Neural cell (in vitro differentiated cells): ENCODE data around the gene FUT6. TPM values are rescaled to one million over a fixed set of nuclear protein-coding genes. Genes with fewer than 3 reads are reported as not detected.
"Not testable (repeated sequence)": the region's sequence is repeated elsewhere in the genome, so short reads cannot be mapped to it uniquely, and the experiment has no call there.

ENCODE experiments used
- H2AFZ ChIP-seq: fragments of 200-600, 300-800 bp; sonication (generic), shearing (Covaris generic); 2 replicates; pipeline ENCODE4 v1.6.0; 2014; ENCODE audit warnings: low read depth, mild to moderate bottlenecking, antibody characterized with exemption, low read length, moderate library complexity
- H3F3A ChIP-seq: fragments of 200-600 bp; shearing (Covaris generic); 2 replicates; pipeline ENCODE4 v1.6.1; 2016; ENCODE audit warnings: mild to moderate bottlenecking, moderate library complexity, mixed read lengths, antibody characterized with exemption, low read length; ENCODE audit not compliant: insufficient read depth, poor library complexity, severe bottlenecking
- H3K27ac ChIP-seq: fragments of 200-600, 300-800 bp; sonication (generic), shearing (Covaris generic); 2 replicates; pipeline ENCODE4 v1.5.1; 2014; ENCODE audit warnings: mild to moderate bottlenecking, low read length, moderate library complexity
- H3K27me3 ChIP-seq: fragments of 300-800, 200-600 bp; sonication (generic), shearing (Covaris generic); 2 replicates; pipeline ENCODE4 v1.6.0; 2014; ENCODE audit warnings: mild to moderate bottlenecking, low read depth, low read length, moderate library complexity; ENCODE audit not compliant: insufficient read depth
- H3K36me3 ChIP-seq: fragments of 300-800, 200-600 bp; sonication (generic), shearing (Covaris generic); 2 replicates; pipeline ENCODE4 v1.5.1; 2014; ENCODE audit warnings: mild to moderate bottlenecking, antibody characterized with exemption, low read length, moderate library complexity; ENCODE audit not compliant: insufficient read depth
- H3K4me2 ChIP-seq: fragments of 300-800, 200-600 bp; sonication (generic), shearing (Covaris generic); 2 replicates; pipeline ENCODE4 v1.6.0; 2014; ENCODE audit warnings: mild to moderate bottlenecking, low read length
- H3K4me3 ChIP-seq: fragments of 300-800, 200-600 bp; sonication (generic), shearing (Covaris generic); 2 replicates; pipeline ENCODE4 v1.5.1; 2014; ENCODE audit warnings: mild to moderate bottlenecking, low read length, moderate library complexity
- H3K79me2 ChIP-seq: fragments of 200-600 bp; shearing (Covaris generic); replicated peaks from 2 replicates; pipeline ENCODE4 v1.6.0; 2014; ENCODE audit warnings: mild to moderate bottlenecking, low read length, moderate library complexity; ENCODE audit not compliant: insufficient read depth
- H3K9ac ChIP-seq: fragments of 300-800, 200-600 bp; sonication (generic), shearing (Covaris generic); 2 replicates; pipeline ENCODE4 v1.6.1; 2016; ENCODE audit warnings: mild to moderate bottlenecking, low read length, mixed read lengths
- H3K9me2 ChIP-seq: fragments of 200-600 bp; shearing (Covaris generic); 2 replicates; pipeline ENCODE4 v1.6.1; 2016; ENCODE audit warnings: mild to moderate bottlenecking, low read length, mixed read lengths; ENCODE audit not compliant: insufficient read depth
- H3K9me3 ChIP-seq: fragments of 200-600, 300-800 bp; sonication (generic), shearing (Covaris generic); 2 replicates; pipeline ENCODE4 v1.6.1; 2016; ENCODE audit warnings: mild to moderate bottlenecking, mixed run types, low read length, moderate library complexity, mixed read lengths
- H4K20me1 ChIP-seq: fragments of 200-600 bp; shearing (Covaris generic); 2 replicates; pipeline ENCODE4 v1.6.1; 2016; ENCODE audit warnings: mild to moderate bottlenecking, mixed run types; ENCODE audit not compliant: insufficient read depth
- EP300 ChIP-seq: fragments of 450-650 bp; conservative IDR thresholded peaks from 2 replicates; pipeline ENCODE4 v1.6.1; 2014; ENCODE audit warnings: antibody characterized with exemption, mild to moderate bottlenecking, moderate library complexity; ENCODE audit not compliant: poor library complexity, severe bottlenecking
- EZH2 ChIP-seq: fragments of 200-600, 300-800 bp; shearing (Covaris generic), sonication (generic); IDR thresholded peaks from 2 replicates; pipeline ENCODE4 v1.6.1; 2014; ENCODE audit warnings: antibody characterized with exemption, low read length, borderline replicate concordance, mild to moderate bottlenecking; ENCODE audit not compliant: insufficient read depth, poor library complexity, severe bottlenecking
- MXI1 ChIP-seq: fragments of 450-650 bp; conservative IDR thresholded peaks from 2 replicates; pipeline ENCODE4 v1.6.1; 2014; ENCODE audit warnings: antibody characterized with exemption, mild to moderate bottlenecking; ENCODE audit not compliant: poor library complexity, severe bottlenecking
- POLR2AphosphoS5 ChIP-seq: IDR thresholded peaks from 2 replicates; pipeline ENCODE4 v1.6.1; 2012
- RAD21 ChIP-seq: fragments of 450-650 bp; conservative IDR thresholded peaks from 2 replicates; pipeline ENCODE4 v1.6.1; 2014; ENCODE audit warnings: antibody characterized with exemption, mild to moderate bottlenecking, moderate library complexity
- REST ChIP-seq: IDR thresholded peaks from 2 replicates; pipeline ENCODE4 v1.6.1; 2012; ENCODE audit warnings: borderline replicate concordance
- SMC3 ChIP-seq: fragments of 450-650 bp; conservative IDR thresholded peaks from 2 replicates; pipeline ENCODE4 v1.6.1; 2014; ENCODE audit warnings: antibody characterized with exemption, mild to moderate bottlenecking, moderate library complexity; ENCODE audit not compliant: poor library complexity
- TAF1 ChIP-seq: IDR thresholded peaks from 2 replicates; pipeline ENCODE4 v1.6.1; 2012; ENCODE audit warnings: low read depth
- polyA plus RNA-seq: library from polyadenylated mRNA; depleted of rRNA; stranded (reverse); fragments of >200 nt; gene quantifications from 2 replicates; pipeline ENCODE4 v1.2.3, GENCODE V29; 2014
- TF ChIP-seq, protein P1 (sequence below): fragments of 450-650 bp; IDR thresholded peaks from 2 replicates; pipeline ENCODE4 v1.5.1; 2014; ENCODE audit warnings: antibody characterized with exemption, mild to moderate bottlenecking, moderate library complexity; ENCODE audit not compliant: poor library complexity, severe bottlenecking

The FUT6 gene
- polyA plus RNA-seq, 1 donor from 2014 or later, result not detected

GRCh38 chr19:5877882-5878281 lies 38.4 kb upstream of the FUT6 start:
- H3K4me3 ChIP-seq, result no peak overlapping the region
- no peak overlapping the region for H2AFZ ChIP-seq
- TF ChIP-seq RAD21, result no peak
- no peak for TF ChIP-seq TAF1
- TF ChIP-seq EZH2, result no peak
- TF ChIP-seq, protein P1, sequence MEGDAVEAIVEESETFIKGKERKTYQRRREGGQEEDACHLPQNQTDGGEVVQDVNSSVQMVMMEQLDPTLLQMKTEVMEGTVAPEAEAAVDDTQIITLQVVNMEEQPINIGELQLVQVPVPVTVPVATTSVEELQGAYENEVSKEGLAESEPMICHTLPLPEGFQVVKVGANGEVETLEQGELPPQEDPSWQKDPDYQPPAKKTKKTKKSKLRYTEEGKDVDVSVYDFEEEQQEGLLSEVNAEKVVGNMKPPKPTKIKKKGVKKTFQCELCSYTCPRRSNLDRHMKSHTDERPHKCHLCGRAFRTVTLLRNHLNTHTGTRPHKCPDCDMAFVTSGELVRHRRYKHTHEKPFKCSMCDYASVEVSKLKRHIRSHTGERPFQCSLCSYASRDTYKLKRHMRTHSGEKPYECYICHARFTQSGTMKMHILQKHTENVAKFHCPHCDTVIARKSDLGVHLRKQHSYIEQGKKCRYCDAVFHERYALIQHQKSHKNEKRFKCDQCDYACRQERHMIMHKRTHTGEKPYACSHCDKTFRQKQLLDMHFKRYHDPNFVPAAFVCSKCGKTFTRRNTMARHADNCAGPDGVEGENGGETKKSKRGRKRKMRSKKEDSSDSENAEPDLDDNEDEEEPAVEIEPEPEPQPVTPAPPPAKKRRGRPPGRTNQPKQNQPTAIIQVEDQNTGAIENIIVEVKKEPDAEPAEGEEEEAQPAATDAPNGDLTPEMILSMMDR, result no peak
- TF ChIP-seq POLR2AphosphoS5, result no peak
- no peak for TF ChIP-seq SMC3
- no peak for TF ChIP-seq REST
- no peak for TF ChIP-seq MXI1
- TF ChIP-seq EP300, result no peak
- H3K27me3 ChIP-seq, result no peaks in the 10 kb centered on the region
- H3F3A ChIP-seq, result no peaks in the 10 kb centered on the region
- H3K9me2 ChIP-seq, result no peaks in the 10 kb centered on the region
- no peak overlapping the region for H3K4me2 ChIP-seq
- no peaks in the 10 kb centered on the region for H4K20me1 ChIP-seq
- no peaks in the 10 kb centered on the region for H3K79me2 ChIP-seq
- no peaks in the 10 kb centered on the region for H3K36me3 ChIP-seq
- H3K9me3 ChIP-seq, result no peaks in the 10 kb centered on the region
- no peak overlapping the region for H3K27ac ChIP-seq
- H3K9ac ChIP-seq, result no peak overlapping the region

DNA sequence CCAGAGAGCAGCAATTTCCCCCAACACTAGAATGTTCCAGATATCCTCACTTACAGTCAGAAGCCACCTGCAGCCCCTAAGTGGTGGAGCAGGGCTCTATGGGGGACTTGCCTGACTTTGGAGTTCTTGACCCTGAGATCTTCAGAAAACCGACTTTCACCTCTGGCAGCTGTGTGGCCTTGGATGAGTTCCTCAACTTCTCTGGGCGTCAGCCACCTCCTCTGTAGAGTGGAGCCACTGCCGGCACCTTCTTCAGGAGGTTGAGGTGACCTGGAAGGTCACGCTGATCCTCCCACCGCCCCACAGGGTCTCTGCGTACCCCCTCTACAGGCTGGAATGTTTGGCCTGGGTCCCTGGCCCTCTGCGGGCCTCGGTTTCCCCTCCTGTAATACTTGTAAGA lies 37.9 kb upstream of the FUT6 start:
- Histone ChIP-seq H3K4me3 (no peak overlapping the region), H3K9me2 (no peaks in the 10 kb centered on the region), H3K9me3 (no peaks in the 10 kb centered on the region), H3K27me3 (no peaks in the 10 kb centered on the region), H3K4me2 (no peak overlapping the region), H2AFZ (no peak overlapping the region), H3K27ac (no peak overlapping the region), H4K20me1 (no peaks in the 10 kb centered on the region), H3K9ac (no peak overlapping the region), H3F3A (no peaks in the 10 kb centered on the region), H3K36me3 (no peaks in the 10 kb centered on the region), H3K79me2 (no peaks in the 10 kb centered on the region)
- TF ChIP-seq, protein P1, result no peak
- TF ChIP-seq MXI1, result no peak
- no peak for TF ChIP-seq SMC3
- TF ChIP-seq REST, result no peak
- TF ChIP-seq EP300, result no peak
- no peak for TF ChIP-seq POLR2AphosphoS5
- TF ChIP-seq RAD21, result no peak
- TF ChIP-seq TAF1, result no peak
- no peak for TF ChIP-seq EZH2

- H4K20me1 ChIP-seq, H3K27ac ChIP-seq, H3K9me2 ChIP-seq, H3K9me3 ChIP-seq, H3K79me2 ChIP-seq, H3K9ac ChIP-seq, H3K4me3 ChIP-seq, H2AFZ ChIP-seq, H3F3A ChIP-seq, H3K27me3 ChIP-seq, H3K36me3 ChIP-seq, H3K4me2 ChIP-seq: not testable (repeated sequence)
These were observed 35.0 kb upstream of the FUT6 start for GRCh38 chr19:5874496-5874895.
